CD4-positive, alpha-beta T cell treated with Interleukin-6 at 100 ng/mL for 8 hours (primary cell): ENCODE measurements around the gene UNKL.

Source experiments
- DNase-seq: peaks from one replicate; pipeline ENCODE4 v3.0.0-alpha.2; 2020; ENCODE audit warnings: mixed read lengths, low spot score

UNKL gene

GRCh38 chr16:1323296-1324239 is 90.9 kb downstream of the UNKL start:
- no peak for DNase-seq

GRCh38 chr16:1322407-1322806 is 92.1 kb downstream of the UNKL start:
- DNase-seq = no peak

- DNase-seq = no peak
Observed at GRCh38 chr16:1320658-1321240, 93.8 kb downstream of the UNKL start.

- no peak for DNase-seq
Observed at GRCh38 chr16:1320097-1320496, 94.4 kb downstream of the UNKL start.

- DNase-seq = no peak
Observed at GRCh38 chr16:1319041-1319440, 95.5 kb downstream of the UNKL start.

GRCh38 chr16:1318268-1318545 is 96.3 kb downstream of the UNKL start:
- no peak for DNase-seq

GRCh38 chr16:1317479-1318267 is 96.8 kb downstream of the UNKL start:
- DNase-seq = no peak

GRCh38 chr16:1316033-1316405 is 98.5 kb downstream of the UNKL start:
- no peak for DNase-seq

GRCh38 chr16:1315081-1316032 is 99.1 kb downstream of the UNKL start:
- no peak for DNase-seq

GRCh38 chr16:1314399-1315068 is 100.0 kb downstream of the UNKL start:
- no peak for DNase-seq

- no peak for DNase-seq
Observed at GRCh38 chr16:1313721-1314369, 100.7 kb downstream of the UNKL start.
